Measurements from ENCODE around the gene KRTAP10-8. TPM values are rescaled to one million over a fixed set of nuclear protein-coding genes. Genes with fewer than 3 reads are reported as not detected.

The KRTAP10-8 gene
- total RNA-seq, 1 experiment from 2014 or later = not detected

Other genes with a start within 250 kb of the KRTAP10-8 start
- gene LRRC3, start 156.6 kb upstream of the KRTAP10-8 start, total RNA-seq (2014; rRNA removed; shearing (Covaris generic)) = 0.07 TPM in 1 of 2 replicates, not detected in the other
- not detected in 2 replicates for gene KRTAP10-1, start 71.9 kb upstream of the KRTAP10-8 start, total RNA-seq (2014; rRNA removed; shearing (Covaris generic))
- gene KRTAP10-2, start 60.6 kb upstream of the KRTAP10-8 start, total RNA-seq (2014; rRNA removed; shearing (Covaris generic)) = not detected in 2 replicates
- not detected in 2 replicates for gene KRTAP10-3, start 53.3 kb upstream of the KRTAP10-8 start, total RNA-seq (2014; rRNA removed; shearing (Covaris generic))
- gene KRTAP10-4, start 38.4 kb upstream of the KRTAP10-8 start, total RNA-seq (2014; rRNA removed; shearing (Covaris generic)) = not detected in 2 replicates
- gene KRTAP10-5, start 31.5 kb upstream of the KRTAP10-8 start, total RNA-seq (2014; rRNA removed; shearing (Covaris generic)) = not detected in 2 replicates
- not detected in 2 replicates for gene KRTAP10-6, start 19.6 kb upstream of the KRTAP10-8 start, total RNA-seq (2014; rRNA removed; shearing (Covaris generic))
- not detected in 2 replicates for gene KRTAP10-7, start 11.5 kb upstream of the KRTAP10-8 start, total RNA-seq (2014; rRNA removed; shearing (Covaris generic))
- gene KRTAP10-9, start 15.0 kb downstream of the KRTAP10-8 start, total RNA-seq (2014; rRNA removed; shearing (Covaris generic)) = not detected in 2 replicates
- not detected in 2 replicates for gene KRTAP10-10, start 25.3 kb downstream of the KRTAP10-8 start, total RNA-seq (2014; rRNA removed; shearing (Covaris generic))
- not detected in 2 replicates for gene KRTAP10-11, start 34.3 kb downstream of the KRTAP10-8 start, total RNA-seq (2014; rRNA removed; shearing (Covaris generic))
- not detected in 2 replicates for gene KRTAP12-4, start 42.6 kb downstream of the KRTAP10-8 start, total RNA-seq (2014; rRNA removed; shearing (Covaris generic))
- gene KRTAP12-3, start 45.9 kb downstream of the KRTAP10-8 start, total RNA-seq (2014; rRNA removed; shearing (Covaris generic)) = not detected in 2 replicates
- gene KRTAP12-2, start 54.8 kb downstream of the KRTAP10-8 start, total RNA-seq (2014; rRNA removed; shearing (Covaris generic)) = not detected in 2 replicates
- not detected in 2 replicates for gene KRTAP12-1, start 70.1 kb downstream of the KRTAP10-8 start, total RNA-seq (2014; rRNA removed; shearing (Covaris generic))
- not detected in 2 replicates for gene KRTAP10-12, start 85.1 kb downstream of the KRTAP10-8 start, total RNA-seq (2014; rRNA removed; shearing (Covaris generic))
- not detected in 2 replicates for gene TSPEAR, start 99.5 kb downstream of the KRTAP10-8 start, total RNA-seq (2014; rRNA removed; shearing (Covaris generic))
- gene UBE2G2, start 189.7 kb downstream of the KRTAP10-8 start, total RNA-seq (2014; rRNA removed; shearing (Covaris generic)) = 73.1 and 77.6 TPM in 2 replicates
- 130 and 154 TPM in 2 replicates for gene SUMO3, start 206.0 kb downstream of the KRTAP10-8 start, total RNA-seq (2014; rRNA removed; shearing (Covaris generic))